Gastroesophageal sphincter (tissue), 3 donors: ENCODE data around the gene ZNF19.

Source experiments
- CTCF ChIP-seq, 4 experiments: fragments of 200-600 bp in 2 of 4; fragments of 450-650 bp in 2 of 4; sonication (generic) in 1 of 4; IDR thresholded peaks; one replicate each; pipeline ENCODE4 v1.5.1; 2017 to 2019; ENCODE audit warnings: antibody characterized with exemption in 4 of 4, mild to moderate bottlenecking in 2 of 4, moderate library complexity in 2 of 4
- EP300 ChIP-seq: sonication (generic); formaldehyde crosslinking; IDR thresholded peaks from one replicate; pipeline ENCODE4 v1.6.1; 2017; ENCODE audit warnings: antibody characterized with exemption, mild to moderate bottlenecking
- POLR2A ChIP-seq, 2 donors: fragments of 450-650 bp; IDR thresholded peaks; one replicate each; pipeline ENCODE4 v1.6.1; 2017; ENCODE audit warnings: antibody characterized with exemption in 2 of 2, mild to moderate bottlenecking in 2 of 2, moderate library complexity in 1 of 2
- POLR2AphosphoS5 ChIP-seq: sonication (generic); formaldehyde crosslinking; IDR thresholded peaks from one replicate; pipeline ENCODE4 v1.6.1; 2017; ENCODE audit warnings: antibody characterized with exemption

GRCh38 chr16:71504901-71505300, 15.8 kb upstream of the ZNF19 start:
- TF ChIP-seq POLR2A (IDR thresholded peaks at IDR 0.05): no peak
- TF ChIP-seq CTCF (IDR thresholded peaks at IDR 0.05): no peak
- no peak for TF ChIP-seq POLR2AphosphoS5
- no peak for TF ChIP-seq EP300
